Osteoblast (primary cell): ENCODE results near the gene CSNK1E. TPM values are rescaled to one million over a fixed set of nuclear protein-coding genes. Genes with fewer than 3 reads are reported as not detected.
A peak's percentile ranks its signal among the peaks of the same experiment; 100 is the strongest.

Experiments
- DNase-seq: peaks from one replicate; pipeline ENCODE4 v3.0.0; 2011; ENCODE audit warnings: low spot score, mixed read lengths; ENCODE audit not compliant: insufficient read length; ENCODE audit errors: missing footprints
- H2AFZ ChIP-seq: 2 replicates; pipeline ENCODE4 v1.6.0; 2011; ENCODE audit warnings: mild to moderate bottlenecking, low read length
- H3K27ac ChIP-seq: 2 replicates; pipeline ENCODE4 v1.5.1; 2011; ENCODE audit warnings: mild to moderate bottlenecking, low read depth, low read length, moderate library complexity
- H3K27me3 ChIP-seq: 2 replicates; pipeline ENCODE4 v1.6.0; 2012; ENCODE audit warnings: mild to moderate bottlenecking, control low read depth, inconsistent platforms, low read length, moderate library complexity; ENCODE audit not compliant: insufficient read depth
- H3K36me3 ChIP-seq: 2 replicates; pipeline ENCODE4 v1.5.1; 2011; ENCODE audit warnings: mild to moderate bottlenecking, low read length, control low read depth, moderate library complexity; ENCODE audit not compliant: insufficient read depth
- H3K4me1 ChIP-seq: 2 replicates; pipeline ENCODE4 v1.5.1; 2011; ENCODE audit warnings: mild to moderate bottlenecking, low read length, control low read depth, moderate library complexity; ENCODE audit not compliant: insufficient read depth
- H3K4me2 ChIP-seq: 2 replicates; pipeline ENCODE4 v1.6.0; 2011; ENCODE audit warnings: mild to moderate bottlenecking, low read length; ENCODE audit not compliant: insufficient read depth
- H3K4me3 ChIP-seq: fragments of 200-600 bp; sonication (generic); 3 replicates; pipeline ENCODE4 v1.5.1; 2012; ENCODE audit warnings: mild to moderate bottlenecking, low read length, inconsistent platforms; ENCODE audit not compliant: insufficient read depth
- H3K79me2 ChIP-seq: 2 replicates; pipeline ENCODE4 v1.6.0; 2012; ENCODE audit warnings: mild to moderate bottlenecking, low read length, control low read depth, inconsistent platforms; ENCODE audit not compliant: insufficient read depth
- H3K9me3 ChIP-seq: 2 replicates; pipeline ENCODE4 v1.5.1; 2011; ENCODE audit warnings: low read depth, low read length, control low read depth
- H4K20me1 ChIP-seq: 2 replicates; pipeline ENCODE4 v1.6.0; 2012; ENCODE audit warnings: mild to moderate bottlenecking, low read length, control low read depth; ENCODE audit not compliant: insufficient read depth
- CTCF ChIP-seq: IDR thresholded peaks from 2 replicates; pipeline ENCODE4 v1.5.1; 2011; ENCODE audit warnings: mild to moderate bottlenecking, low read depth, low read length, moderate library complexity; ENCODE audit errors: extremely low read depth
- total RNA-seq: library from RNA; depleted of rRNA; stranded (reverse); fragments of >200 nt; gene quantifications from 2 replicates; pipeline ENCODE4 v1.2.3, GENCODE V29; 2012

CSNK1E gene
- total RNA-seq, 1 donor, result 152 TPM

GRCh38 chr22:38276166-38276565 lies 41.1 kb downstream of the CSNK1E start:
- Histone ChIP-seq H3K27me3 (no peaks in the 10 kb centered on the region), H3K36me3 (no peaks in the 10 kb centered on the region), H4K20me1 (peaks cover 12% of the 10 kb centered on the region), H3K79me2 (peaks cover 19% of the 10 kb centered on the region), H3K4me2 (no peak overlapping the region), H3K4me3 (no peak overlapping the region), H3K9me3 (no peaks in the 10 kb centered on the region), H3K4me1 (peaks cover 18% of the 10 kb centered on the region), H2AFZ (no peak overlapping the region), H3K27ac (no peak overlapping the region)
- DNase-seq, result no peak
- TF ChIP-seq CTCF, result no peak

DNA sequence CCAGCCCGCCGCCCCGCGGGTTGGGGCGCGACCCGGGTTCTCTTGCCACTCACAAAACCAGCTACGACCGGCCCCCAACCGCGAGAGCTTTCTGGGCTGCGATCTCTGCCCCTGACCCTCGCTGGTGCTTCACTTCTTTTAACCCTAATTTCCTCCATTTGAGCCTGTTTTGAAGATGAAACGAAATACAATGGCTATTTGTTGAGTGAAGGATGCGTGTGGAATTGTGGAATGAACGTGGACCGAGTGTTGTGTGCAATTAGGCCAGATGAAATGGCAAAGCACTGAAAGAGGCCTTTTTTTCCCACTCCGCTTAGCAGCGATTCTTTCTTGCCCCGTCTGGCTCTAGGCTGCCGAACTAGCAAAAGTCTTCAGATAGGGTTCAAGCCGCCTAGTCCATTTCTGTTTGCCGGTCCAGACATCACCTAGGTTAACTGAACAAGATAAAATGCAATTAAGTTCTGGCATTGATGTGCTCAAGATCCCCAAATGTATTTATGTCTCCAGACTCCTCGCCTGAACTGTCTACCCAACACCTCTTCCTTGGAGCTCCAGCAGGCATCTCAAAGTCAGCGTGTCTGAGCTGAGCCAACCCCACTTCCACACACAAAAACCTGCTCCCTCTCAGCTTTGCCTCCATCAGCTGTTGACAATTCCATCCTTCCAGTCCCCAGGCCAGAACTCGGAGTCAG lies 44.0 kb downstream of the CSNK1E start:
- DNase-seq, result peak; percentile 78
- peak overlapping the region; percentile 98 for H2AFZ ChIP-seq

GRCh38 chr22:38272373-38273134 lies 44.7 kb downstream of the CSNK1E start, which contains the start of gene TMEM184B:
Gene TMEM184B (minus strand): TSS chr22:38273010. CDS start chr22:38247961, 25,049 bp downstream.
- Histone ChIP-seq H3K4me3 (peak within 1 kb of the TSS; percentile 98), H2AFZ (peak within 1 kb of the TSS; percentile 98), H3K79me2 (peaks cover 55% of the 10 kb centered on the region), H3K27ac (peak within 1 kb of the TSS; percentile 76), H3K4me1 (peaks cover 30% of the 10 kb centered on the region), H3K36me3 (peaks cover 10% of the 10 kb centered on the region), H3K4me2 (peak within 1 kb of the TSS; percentile 100), H3K27me3 (no peaks in the 10 kb centered on the region), H3K9me3 (no peaks in the 10 kb centered on the region), H4K20me1 (peaks cover 42% of the 10 kb centered on the region)
- TF ChIP-seq CTCF, result no peak
- peak; percentile 99 for DNase-seq

More for the DNA sequence above, 44.0 kb downstream of the CSNK1E start:
- TF ChIP-seq CTCF, result no peak
- Histone ChIP-seq H3K4me1 (peaks cover 30% of the 10 kb centered on the region), H3K4me3 (peak overlapping the region; percentile 98), H3K36me3 (peaks cover 10% of the 10 kb centered on the region), H4K20me1 (peaks cover 38% of the 10 kb centered on the region), H3K27me3 (no peaks in the 10 kb centered on the region), H3K4me2 (peak overlapping the region; percentile 92), H3K27ac (peak overlapping the region; percentile 75), H3K9me3 (no peaks in the 10 kb centered on the region), H3K79me2 (peaks cover 48% of the 10 kb centered on the region)

- peak overlapping the region; percentile 98 for H3K4me3 ChIP-seq
- H4K20me1 ChIP-seq, result peaks cover 42% of the 10 kb centered on the region
Observed at GRCh38 chr22:38271927-38272372, 45.3 kb downstream of the CSNK1E start.

More at GRCh38 chr22:38271927-38272372, 45.3 kb downstream of the CSNK1E start:
- Histone ChIP-seq H3K27me3 (no peaks in the 10 kb centered on the region), H2AFZ (no peak overlapping the region), H3K4me2 (peak overlapping the region; percentile 100), H3K36me3 (peaks cover 10% of the 10 kb centered on the region), H3K4me1 (peaks cover 30% of the 10 kb centered on the region), H3K9me3 (no peaks in the 10 kb centered on the region), H3K79me2 (peaks cover 61% of the 10 kb centered on the region), H3K27ac (peak overlapping the region; percentile 76)
- peak; percentile 76 for DNase-seq
- no peak for TF ChIP-seq CTCF
